MCF 10A (cell line): ENCODE data around the gene SRGAP3. TPM values are rescaled to one million over a fixed set of nuclear protein-coding genes. Genes with fewer than 3 reads are reported as not detected.

Experiments used
- BruUV-seq: library from RNA; stranded (reverse); fragments of 400-500 nt; replicated peaks from 2 replicates; lab custom pipeline; 2021; lab: Mats Ljungman, UMichigan
- CTCF ChIA-PET: fragments of 300-600 bp; sonication (Branson Sonifier 250); formaldehyde crosslinking; extraction: SDS; loops from one replicate; lab custom pipeline; 2021; ENCODE audit warnings: antibody characterized with exemption, inconsistent platforms; lab: Yijun Ruan, JAX
- POLR2A ChIA-PET: fragments of 300-600, 350-650 bp; sonication (Branson Sonifier 250); formaldehyde crosslinking; extraction: SDS; loops from one replicate; lab custom pipeline; 2020; ENCODE audit warnings: antibody characterized with exemption, inconsistent platforms; lab: Yijun Ruan, JAX
- DNase-seq: peaks from one replicate; pipeline ENCODE4 v3.0.0-alpha.2; 2018; ENCODE audit not compliant: unreplicated experiment
- H3K27ac Mint-ChIP-seq: one replicate; pipeline ENCODE4 v1.8.0; 2022; ENCODE audit warnings: mild to moderate bottlenecking, low read depth, mixed read lengths; ENCODE audit not compliant: unreplicated experiment
- H3K27me3 Mint-ChIP-seq: one replicate; pipeline ENCODE4 v1.8.0; 2022; ENCODE audit warnings: mixed read lengths; ENCODE audit not compliant: insufficient read depth, unreplicated experiment
- H3K36me3 Mint-ChIP-seq: one replicate; pipeline ENCODE4 v1.8.0; 2022; ENCODE audit warnings: mild to moderate bottlenecking, moderate library complexity, mixed read lengths; ENCODE audit not compliant: insufficient read depth, unreplicated experiment
- H3K4me1 Mint-ChIP-seq: one replicate; pipeline ENCODE4 v1.8.0; 2022; ENCODE audit warnings: mixed read lengths; ENCODE audit not compliant: insufficient read depth, unreplicated experiment
- H3K4me3 Mint-ChIP-seq: one replicate; pipeline ENCODE4 v1.8.0; 2022; ENCODE audit warnings: mild to moderate bottlenecking, moderate library complexity, mixed read lengths; ENCODE audit not compliant: unreplicated experiment
- H3K9me3 Mint-ChIP-seq: one replicate; pipeline ENCODE4 v1.8.0; 2022; ENCODE audit warnings: mixed read lengths; ENCODE audit not compliant: unreplicated experiment
- intact Hi-C: fragments of 100-400 bp; cut with micrococcal nuclease; formaldehyde crosslinking; loops from 2 replicates; pipeline ENCODE4 v1.14.1; 2022
- total RNA-seq: library from RNA; stranded (reverse); gene quantifications from 2 replicates; pipeline ENCODE4 v1.2.3, GENCODE V29; 2022
- TF ChIP-seq, protein P1 (sequence below): fragments of 200-600 bp; IDR thresholded peaks from one replicate; pipeline ENCODE4 v1.8.0; 2022; ENCODE audit warnings: antibody characterized with exemption, mild to moderate bottlenecking; ENCODE audit not compliant: unreplicated experiment

The SRGAP3 gene
- total RNA-seq, 1 experiment from 2014 or later, result 19.8 TPM

DNA sequence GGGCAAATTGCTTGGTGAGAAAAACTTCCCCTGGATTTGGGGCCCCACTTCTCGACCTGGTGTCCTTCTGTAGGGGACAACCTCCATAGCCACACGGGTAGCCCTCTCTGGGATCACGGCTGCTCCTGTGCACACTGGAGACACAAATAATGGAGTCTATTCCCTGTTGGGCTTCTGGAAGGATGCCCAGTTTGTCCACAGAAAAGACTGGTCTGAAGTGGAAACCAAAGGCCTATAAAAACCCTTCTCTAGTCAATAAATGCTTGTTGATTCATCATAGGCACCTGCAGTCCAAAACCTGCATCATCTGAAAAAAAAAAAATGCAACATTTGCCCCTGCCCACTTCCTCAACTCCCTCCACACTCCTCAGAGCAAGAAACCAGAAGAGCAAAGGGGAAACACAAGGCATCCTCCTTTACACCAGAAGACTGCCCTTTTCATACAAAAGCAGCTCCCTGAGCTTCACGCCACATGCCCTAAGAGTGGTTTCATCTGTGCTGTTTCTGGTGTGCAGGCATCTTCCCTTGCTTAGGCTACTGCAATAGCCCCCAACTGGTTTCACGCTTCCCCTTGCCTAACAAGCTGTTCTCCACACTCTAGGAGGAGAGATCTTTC, 36.3 kb downstream of the SRGAP3 start:
- no peaks in the 10 kb centered on the region for H3K27me3 Mint-ChIP-seq
- no peaks in the 10 kb centered on the region for H3K36me3 Mint-ChIP-seq
- H3K4me3 Mint-ChIP-seq, result no peak overlapping the region
- POLR2A ChIA-PET, result interaction anchor here (0.6 to 2.1 kb wide), 2 partner anchors 36 to 67 kb away, joined by 3 to 8 read pairs; partner anchors contain the start of gene SRGAP3
- H3K9me3 Mint-ChIP-seq, result no peaks in the 10 kb centered on the region
- TF ChIP-seq, protein P1, sequence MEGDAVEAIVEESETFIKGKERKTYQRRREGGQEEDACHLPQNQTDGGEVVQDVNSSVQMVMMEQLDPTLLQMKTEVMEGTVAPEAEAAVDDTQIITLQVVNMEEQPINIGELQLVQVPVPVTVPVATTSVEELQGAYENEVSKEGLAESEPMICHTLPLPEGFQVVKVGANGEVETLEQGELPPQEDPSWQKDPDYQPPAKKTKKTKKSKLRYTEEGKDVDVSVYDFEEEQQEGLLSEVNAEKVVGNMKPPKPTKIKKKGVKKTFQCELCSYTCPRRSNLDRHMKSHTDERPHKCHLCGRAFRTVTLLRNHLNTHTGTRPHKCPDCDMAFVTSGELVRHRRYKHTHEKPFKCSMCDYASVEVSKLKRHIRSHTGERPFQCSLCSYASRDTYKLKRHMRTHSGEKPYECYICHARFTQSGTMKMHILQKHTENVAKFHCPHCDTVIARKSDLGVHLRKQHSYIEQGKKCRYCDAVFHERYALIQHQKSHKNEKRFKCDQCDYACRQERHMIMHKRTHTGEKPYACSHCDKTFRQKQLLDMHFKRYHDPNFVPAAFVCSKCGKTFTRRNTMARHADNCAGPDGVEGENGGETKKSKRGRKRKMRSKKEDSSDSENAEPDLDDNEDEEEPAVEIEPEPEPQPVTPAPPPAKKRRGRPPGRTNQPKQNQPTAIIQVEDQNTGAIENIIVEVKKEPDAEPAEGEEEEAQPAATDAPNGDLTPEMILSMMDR, result no peak
- H3K4me1 Mint-ChIP-seq, result peaks cover 30% of the 10 kb centered on the region
- CTCF ChIA-PET, result interaction anchor here (0.6 to 1.5 kb wide), 3 partner anchors 14 to 36 kb away, joined by 3 to 5 read pairs (median 4); partner anchors contain the start of gene SRGAP3
- DNase-seq, result no peak
- intact Hi-C loops, result no loop called here
- no peak overlapping the region for H3K27ac Mint-ChIP-seq
- no TSS peak for BruUV-seq

DNA sequence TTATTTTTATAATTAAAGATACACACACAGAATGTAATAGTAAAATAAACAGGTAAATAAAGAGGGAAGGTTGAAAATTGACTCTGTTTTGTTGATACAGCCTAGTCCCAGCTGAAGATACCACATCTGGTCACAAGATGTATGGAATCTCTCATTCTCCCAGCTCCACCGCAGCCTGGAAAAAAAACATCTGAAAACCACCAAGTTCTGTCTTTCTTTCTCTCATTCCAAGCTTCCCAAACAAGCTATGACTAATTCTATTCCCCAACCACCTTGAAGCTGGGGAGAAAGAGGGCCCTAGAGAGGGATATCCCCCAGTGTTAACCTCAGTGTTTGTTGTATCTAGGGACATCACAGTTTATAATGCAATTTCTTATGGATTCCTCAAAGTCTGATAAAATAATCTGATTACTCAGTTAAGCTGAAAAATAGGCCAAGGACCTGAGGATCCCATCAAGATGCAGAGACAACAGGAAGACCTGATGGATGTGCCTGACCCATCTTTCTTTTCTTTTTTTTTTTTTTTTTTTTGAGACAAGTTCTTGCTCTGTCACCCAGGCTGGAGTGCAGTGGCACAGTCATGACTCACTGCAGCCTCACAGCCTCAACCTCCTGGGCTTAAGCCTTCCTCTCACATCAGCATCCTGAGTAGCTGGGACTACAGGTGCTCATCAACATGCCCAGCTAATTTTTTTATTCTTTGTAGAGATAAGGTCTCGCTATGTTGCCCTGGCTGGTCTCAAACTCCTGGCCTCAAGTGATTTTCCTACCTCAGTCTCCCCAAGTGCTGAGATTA, 38.1 kb downstream of the SRGAP3 start:
- H3K27ac Mint-ChIP-seq, result peak overlapping the region; percentile 17
- peaks cover 24% of the 10 kb centered on the region for H3K4me1 Mint-ChIP-seq
- peak; percentile 25 for DNase-seq
- intact Hi-C loops, result no loop called here
- TF ChIP-seq, protein P1, result no peak
- H3K9me3 Mint-ChIP-seq, result no peaks in the 10 kb centered on the region
- no peak overlapping the region for H3K4me3 Mint-ChIP-seq
- no TSS peak for BruUV-seq
- POLR2A ChIA-PET, result interaction anchor here (1.8 kb wide), 1 partner anchor 11 kb away, joined by 7 read pairs; no protein-coding TSS in a partner anchor
- H3K27me3 Mint-ChIP-seq, result no peaks in the 10 kb centered on the region
- CTCF ChIA-PET, result interaction anchor here (0.8 to 0.9 kb wide), 3 partner anchors 44 to 103 kb away, joined by 3 to 5 read pairs (median 3); no protein-coding TSS in a partner anchor
- H3K36me3 Mint-ChIP-seq, result no peaks in the 10 kb centered on the region

DNA sequence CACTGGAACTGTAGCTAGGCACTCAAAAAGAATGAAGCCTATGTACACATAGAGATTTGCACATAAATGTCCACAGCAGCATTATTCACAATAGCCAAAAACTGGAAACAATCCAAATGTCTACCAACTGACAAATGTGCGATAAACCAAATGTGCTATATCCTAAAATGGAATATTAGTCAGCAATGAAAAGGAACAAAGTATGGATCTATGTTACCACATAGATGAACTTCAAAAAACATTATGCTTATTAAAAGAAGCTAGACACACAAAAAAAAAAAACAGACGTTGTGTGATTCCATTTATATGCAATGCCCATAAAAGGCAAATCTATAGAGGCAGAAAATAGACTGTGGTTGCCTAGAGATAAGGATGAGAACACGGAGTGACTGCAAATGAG, 39.7 kb downstream of the SRGAP3 start:
- H3K27me3 Mint-ChIP-seq, result no peaks in the 10 kb centered on the region
- H3K36me3 Mint-ChIP-seq, result no peaks in the 10 kb centered on the region
- TF ChIP-seq, protein P1, result no peak
- H3K27ac Mint-ChIP-seq, result no peak overlapping the region
- no TSS peak for BruUV-seq
- peaks cover 12% of the 10 kb centered on the region for H3K4me1 Mint-ChIP-seq
- POLR2A ChIA-PET, result interaction anchor here (0.9 kb wide), 1 partner anchor 211 kb away, joined by 3 read pairs; no protein-coding TSS in a partner anchor
- intact Hi-C loops, result no loop called here
- no peaks in the 10 kb centered on the region for H3K9me3 Mint-ChIP-seq
- no peak overlapping the region for H3K4me3 Mint-ChIP-seq
- DNase-seq, result no peak
- CTCF ChIA-PET, result interaction anchor here (0.9 to 1.2 kb wide), 2 partner anchors 21 to 24 kb away, joined by 3 read pairs; no protein-coding TSS in a partner anchor

DNA sequence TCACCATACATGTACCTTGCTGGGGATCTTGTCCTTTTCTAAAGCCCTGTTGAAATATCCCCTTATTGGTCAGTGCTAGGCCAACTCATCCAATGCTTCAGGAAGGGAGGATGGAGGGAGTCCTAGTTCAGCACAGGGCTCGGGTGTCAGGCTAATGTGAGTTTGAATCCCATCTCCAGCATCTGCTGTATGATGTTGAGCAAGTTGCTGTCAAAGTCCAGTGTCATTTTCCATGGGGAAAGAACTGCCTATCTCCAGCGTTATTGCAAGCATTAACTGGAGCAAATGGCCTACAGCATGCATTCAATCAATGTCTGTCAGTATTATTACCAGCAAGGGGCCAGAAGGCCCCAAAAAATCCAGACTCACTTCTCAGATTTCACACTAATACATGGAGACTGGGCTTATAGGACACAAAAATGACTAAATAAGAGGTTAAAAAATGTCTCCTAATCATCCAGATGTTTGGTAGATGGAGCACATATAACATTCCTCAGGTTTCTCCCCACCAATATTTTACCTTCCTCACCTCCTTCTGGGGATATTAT, 40.8 kb downstream of the SRGAP3 start:
- CTCF ChIA-PET, result no interaction called here
- POLR2A ChIA-PET, result no interaction called here
- Mint-ChIP-seq H3K4me3 (no peak overlapping the region), H3K9me3 (no peaks in the 10 kb centered on the region), H3K27me3 (no peaks in the 10 kb centered on the region), H3K36me3 (no peaks in the 10 kb centered on the region), H3K4me1 (peaks cover 7% of the 10 kb centered on the region), H3K27ac (no peak overlapping the region)
- DNase-seq, result no peak
- intact Hi-C loops, result no loop called here
- no TSS peak for BruUV-seq
- TF ChIP-seq, protein P1, result no peak
